Lung (tissue), 12 donors: Measurements from ENCODE around the gene ANK3. TPM values are rescaled to one million over a fixed set of nuclear protein-coding genes. Genes with fewer than 3 reads are reported as not detected.
A peak's percentile ranks its signal among the peaks of the same experiment; 100 is the strongest.

ENCODE experiments used
- ATAC-seq: fragments of 200-7000 bp; cut with Tn5 transposase; one replicate; pipeline ENCODE4 v1.9.1; 2020; ENCODE audit warnings: moderate number of reproducible peaks; ENCODE audit not compliant: insufficient read depth, low FRiP score
- DNase-seq, 3 donors: peaks; one replicate each; pipeline ENCODE4 v3.0.0-alpha.2; 2013 to 2017
- H3K27ac ChIP-seq, 2 donors: one replicate each; pipeline ENCODE4 v1.5.1; 2013; ENCODE audit warnings: mild to moderate bottlenecking in 2 of 2, moderate library complexity in 2 of 2, control low read depth in 1 of 2, inconsistent platforms in 1 of 2, low read depth in 1 of 2, low read length in 1 of 2
- H3K27me3 ChIP-seq, 3 donors: one replicate each; pipeline ENCODE4 v1.5.1; 2013; ENCODE audit warnings: low read length in 2 of 3; ENCODE audit not compliant: control insufficient read depth in 3 of 3, insufficient read depth in 3 of 3
- H3K36me3 ChIP-seq, 4 donors: one replicate each; pipeline ENCODE4 v1.5.1; 2013; ENCODE audit warnings: low read length in 4 of 4, mild to moderate bottlenecking in 1 of 4, moderate library complexity in 1 of 4; ENCODE audit not compliant: control insufficient read depth in 4 of 4, insufficient read depth in 4 of 4
- H3K4me1 ChIP-seq, 5 donors: one replicate each; pipeline ENCODE4 v1.5.1; 2013; ENCODE audit warnings: low read length in 5 of 5, mild to moderate bottlenecking in 2 of 5, moderate library complexity in 1 of 5; ENCODE audit not compliant: control insufficient read depth in 5 of 5, insufficient read depth in 5 of 5
- H3K4me3 ChIP-seq: one replicate; pipeline ENCODE4 v1.5.1; 2013; ENCODE audit warnings: mild to moderate bottlenecking, control low read depth, moderate library complexity
- H3K9ac ChIP-seq, 2 donors: one replicate each; pipeline ENCODE4 v1.5.1; 2013; ENCODE audit warnings: low read length in 2 of 2, control low read depth in 1 of 2; ENCODE audit not compliant: insufficient read depth in 1 of 2
- H3K9me3 ChIP-seq, 4 donors: one replicate each; pipeline ENCODE4 v1.5.1; 2013; ENCODE audit warnings: low read length in 3 of 4, mild to moderate bottlenecking in 1 of 4, moderate library complexity in 1 of 4; ENCODE audit not compliant: control insufficient read depth in 4 of 4, insufficient read depth in 3 of 4
- CTCF ChIP-seq: IDR thresholded peaks from 2 replicates; pipeline ENCODE4 v1.5.1; 2012; ENCODE audit warnings: mild to moderate bottlenecking; ENCODE audit errors: control extremely low read depth, extremely low read depth
- WGBS, 2 donors: extraction: QIAGEN DNeasy Blood & Tissue Kit; methylation state at CpG; one replicate each; pipeline ENCODE4 v1.1.7; 2013; 5-methylcytosine and 5-hydroxymethylcytosine counted together
- polyA plus RNA-seq, 2 donors: library from polyadenylated mRNA; stranded (reverse); fragments of 200-250 nt; gene quantifications; one replicate each; pipeline ENCODE4 v1.2.1, GENCODE V29; 2013
- total RNA-seq, 2 donors: library from RNA; depleted of rRNA in 1 of 2; stranded (reverse); fragments of >200 nt in 1 of 2; gene quantifications; one replicate each; pipeline ENCODE4 v1.2.1, GENCODE V29; 2014 to 2021
- donor health status: control.
- donor health status: control.
- donor health status: Bipolar disorder and iron deficiency.
- donor health status: healthy.
- donor health status: DM: yes; HTN: yes; CAD: no.

The ANK3 gene
- total and polyA plus RNA-seq, 4 donors = 10.4 to 96.0 (median 46.4) TPM

DNA sequence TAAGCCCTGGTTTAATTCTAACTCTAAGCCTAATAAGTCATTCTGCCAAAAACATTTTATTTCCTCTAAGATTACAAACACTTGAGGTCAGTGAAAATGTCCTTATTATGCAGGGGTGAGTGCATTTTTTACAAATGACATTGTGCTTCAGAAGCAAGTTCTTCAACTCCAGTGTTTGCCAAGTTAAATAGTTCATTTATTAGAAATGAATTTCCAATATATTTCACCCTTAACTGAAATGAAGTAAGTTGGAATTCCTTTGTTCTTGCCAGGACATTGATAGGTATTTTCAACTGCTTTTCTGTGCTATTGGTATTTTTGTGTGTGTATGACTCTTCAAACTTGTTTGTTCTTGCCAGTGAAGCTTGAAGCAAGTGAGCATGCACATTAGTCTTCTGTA lies 393.8 kb downstream of the ANK3 start:
- no peak overlapping the region for H3K4me3 ChIP-seq
- peaks cover 0 to 3% (median 0%) of the 10 kb centered on the region in 5 donors for H3K4me1 ChIP-seq
- no peaks in the 10 kb centered on the region for H3K27me3 ChIP-seq
- H3K9ac ChIP-seq = no peak overlapping the region
- H3K9me3 ChIP-seq = no peaks in the 10 kb centered on the region
- peak in 2 of 3 donors; percentile 55 to 68 for DNase-seq
- H3K36me3 ChIP-seq = no peaks in the 10 kb centered on the region
- TF ChIP-seq CTCF = no peak
- ATAC-seq = no peak
- peak overlapping the region in 1 of 2 donors; percentile 62 for H3K27ac ChIP-seq

DNA sequence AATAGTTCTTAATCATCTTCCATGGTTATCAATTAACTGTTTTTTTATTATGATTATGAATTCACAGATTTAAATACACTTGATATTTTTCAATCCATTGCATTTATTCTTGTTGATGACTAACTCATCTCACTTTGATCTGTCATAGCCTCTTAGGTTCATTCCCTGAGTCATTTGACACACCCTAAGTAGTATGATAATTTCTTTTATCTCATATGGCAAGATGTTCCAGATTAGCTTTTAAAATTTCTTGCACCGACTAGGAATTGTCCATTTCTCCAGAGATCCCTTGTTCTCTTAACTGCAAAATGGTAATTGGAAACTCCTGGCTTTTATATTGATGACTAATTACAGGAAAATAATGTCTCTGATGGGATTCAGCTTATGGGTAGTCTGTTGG lies 395.7 kb downstream of the ANK3 start:
- H3K36me3 ChIP-seq = no peaks in the 10 kb centered on the region
- H3K27ac ChIP-seq = no peak overlapping the region
- no peak overlapping the region for H3K4me3 ChIP-seq
- 79 to 91% methylated on average over 1 of the region's 1 CpG for WGBS, 2 donors
- peaks cover 0 to 3% (median 0%) of the 10 kb centered on the region in 5 donors for H3K4me1 ChIP-seq
- H3K9ac ChIP-seq = no peak overlapping the region
- ATAC-seq (no peak), DNase-seq (no peak)
- TF ChIP-seq CTCF = no peak
- H3K9me3 ChIP-seq = no peaks in the 10 kb centered on the region
- no peaks in the 10 kb centered on the region for H3K27me3 ChIP-seq

GRCh38 chr10:59991661-59992060 lies 398.0 kb downstream of the ANK3 start:
- ATAC-seq = peak; percentile 96

More at GRCh38 chr10:59991661-59992060, 398.0 kb downstream of the ANK3 start:
- TF ChIP-seq CTCF = no peak
- Histone ChIP-seq H3K4me1 (peaks cover 0 to 3% (median 0%) of the 10 kb centered on the region in 5 donors), H3K36me3 (no peaks in the 10 kb centered on the region), H3K9ac (no peak overlapping the region), H3K27ac (peak overlapping the region in 1 of 2 donors; percentile 29), H3K27me3 (no peaks in the 10 kb centered on the region), H3K9me3 (no peaks in the 10 kb centered on the region), H3K4me3 (no peak overlapping the region)
- DNase-seq = peak in 2 of 3 donors; percentile 22 to 30
- 6 to 9% methylated on average over 3 of the region's 3 CpGs for WGBS, 2 donors
